SIG-M5 treated with dmso at 0.1 percent for 504 hours (cell line): Measurements from ENCODE around the gene POR.
"Not testable (repeated sequence)": the region's sequence is repeated elsewhere in the genome, so short reads cannot be mapped to it uniquely, and the experiment has no call there.

Experiments used
- DNase-seq: peaks from one replicate; lab custom pipeline; 2025; ENCODE audit not compliant: unreplicated experiment; lab: John Stamatoyannopoulos, UW

Gene POR

GRCh38 chr7:75884476-75884875, 30.5 kb upstream of the POR start:
- no peak for DNase-seq

DNA sequence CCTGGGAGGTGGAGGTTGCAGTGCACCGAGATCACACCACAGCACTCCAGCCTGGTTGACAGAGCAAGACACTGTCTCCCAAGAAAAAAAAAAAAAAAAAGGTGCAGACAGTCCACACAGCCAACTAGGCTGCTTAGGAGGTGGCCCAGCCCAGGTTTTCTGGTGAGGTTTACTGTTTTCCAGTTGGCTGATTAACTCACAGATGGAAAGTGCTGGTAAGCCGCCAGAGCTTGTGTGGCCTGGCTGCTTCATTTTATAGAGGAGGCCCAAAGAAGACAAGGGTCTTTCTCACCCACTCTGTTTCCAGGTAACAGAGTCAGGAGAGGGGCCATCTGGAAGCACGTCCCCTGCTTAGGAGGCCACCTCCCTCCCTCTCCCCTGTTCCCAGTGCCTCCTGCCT, 29.9 kb upstream of the POR start:
- DNase-seq, result no peak

DNA sequence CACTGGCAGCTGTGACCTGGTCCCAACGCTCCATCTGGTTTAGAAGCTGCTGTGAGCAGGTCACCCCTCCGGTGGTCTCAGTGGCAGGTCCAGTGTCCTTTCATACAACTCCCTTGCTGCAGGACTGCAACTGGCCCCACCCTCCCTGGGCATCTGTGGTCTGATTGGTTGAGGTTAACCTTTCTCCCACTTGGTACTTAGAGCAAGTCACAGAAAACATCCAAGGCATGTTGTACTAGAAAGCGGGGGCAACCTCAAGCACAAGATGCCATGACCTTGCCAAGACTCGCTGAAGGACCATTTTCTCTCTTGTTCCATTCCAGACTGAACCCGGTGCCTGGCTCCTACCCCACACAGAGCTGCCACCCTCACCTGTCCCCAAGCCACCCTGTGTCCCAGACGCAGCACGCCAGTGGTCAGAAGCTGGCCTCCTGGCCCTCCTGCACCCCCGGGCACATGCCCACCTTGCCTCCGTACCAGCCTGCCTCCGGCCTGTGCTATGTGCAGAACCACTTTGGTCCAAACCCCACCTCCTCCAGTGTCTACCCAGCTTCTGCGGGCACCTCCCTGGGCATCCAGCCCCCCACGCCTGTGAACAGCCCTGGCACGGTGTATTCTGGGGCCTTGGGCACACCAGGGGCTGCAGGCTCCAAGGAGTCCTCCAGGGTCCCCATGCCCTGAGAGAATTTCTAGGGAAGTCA, 27.1 kb upstream of the POR start:
- DNase-seq, result no peak

DNA sequence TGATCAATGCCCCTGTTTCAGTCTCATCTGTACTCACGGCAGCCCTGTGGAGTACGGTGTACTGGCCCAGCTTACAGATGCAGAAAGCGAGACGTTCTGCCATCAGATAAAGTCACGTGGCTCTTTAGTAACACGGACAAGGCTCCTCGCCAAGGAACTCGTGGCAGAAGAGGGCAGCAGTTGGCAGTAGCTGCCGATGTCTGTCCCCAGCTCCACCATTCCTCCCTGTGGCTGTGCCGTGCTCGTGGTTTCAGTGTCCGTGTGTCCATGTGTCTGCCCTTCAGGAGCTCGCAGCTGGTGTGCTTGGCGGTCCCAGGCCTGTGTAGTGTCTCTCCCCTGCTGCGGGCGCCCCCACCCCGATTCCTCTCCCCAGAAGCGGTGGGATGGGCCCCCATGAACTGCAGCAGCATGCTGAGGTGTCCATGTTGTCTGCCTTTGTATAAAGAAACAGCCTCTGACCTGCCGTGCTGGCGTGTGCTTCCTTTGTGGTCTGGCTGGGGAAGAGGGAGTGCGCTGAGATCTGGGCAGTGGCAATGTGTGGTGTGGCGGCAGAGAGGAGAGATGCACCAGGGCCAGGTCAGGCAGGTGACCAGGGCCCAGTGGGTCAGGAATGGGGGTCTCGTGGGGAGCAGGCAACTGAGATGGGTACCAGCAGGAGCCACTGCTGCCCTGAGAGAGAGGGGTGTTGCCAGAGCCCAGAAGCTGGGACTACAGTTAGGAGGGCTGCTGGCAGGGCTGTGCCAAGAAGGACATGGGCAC, 26.3 kb upstream of the POR start:
- DNase-seq, result no peak

DNA sequence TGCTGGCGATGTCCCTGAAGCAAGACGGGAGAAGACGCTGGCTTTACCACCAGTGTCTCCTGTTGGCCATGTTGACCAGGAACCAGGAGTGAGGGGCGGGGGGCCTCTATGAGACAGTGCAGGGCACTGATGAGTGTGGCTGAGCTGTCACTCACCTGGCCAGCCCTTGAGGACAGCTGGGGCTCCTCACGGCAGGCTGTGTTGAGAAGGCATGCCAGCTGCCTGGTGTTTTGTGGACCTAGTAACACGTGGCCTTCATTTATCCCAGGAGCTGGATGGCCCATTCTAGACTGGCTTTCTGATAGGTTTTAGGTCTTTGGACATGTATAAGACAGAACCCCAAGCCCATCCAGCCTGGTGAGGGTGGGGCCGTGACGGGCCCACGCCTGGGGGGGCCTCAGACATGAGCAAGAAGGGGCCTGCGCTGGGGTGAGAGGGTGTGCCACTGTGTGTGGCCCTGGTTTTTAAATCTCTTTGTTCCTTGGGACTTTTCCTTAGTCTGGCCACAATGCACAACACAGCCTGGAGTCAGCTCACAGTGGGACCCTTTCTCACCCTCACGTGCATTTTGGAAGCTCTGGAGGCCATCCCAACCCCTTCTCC, 25.6 kb upstream of the POR start:
- no peak for DNase-seq

DNA sequence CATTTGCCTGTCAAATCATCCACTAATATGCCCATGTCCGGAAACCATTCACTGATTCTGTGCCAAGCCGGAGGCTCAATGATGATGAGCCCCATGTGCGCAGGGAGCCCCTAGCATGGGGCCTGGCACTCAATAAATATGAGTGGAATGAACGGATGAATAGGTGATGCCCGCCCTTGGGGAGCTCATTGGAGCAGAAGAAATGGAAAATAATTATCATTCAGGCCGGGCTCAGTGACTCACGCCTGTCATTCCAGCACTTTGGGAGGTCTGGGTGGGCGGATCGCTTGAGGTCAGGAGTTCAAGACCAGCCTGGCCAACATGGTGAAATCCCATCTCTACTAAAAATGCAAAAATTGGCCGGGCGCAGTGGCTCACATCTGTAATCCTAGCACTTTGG, 25.1 kb upstream of the POR start:
- no peak for DNase-seq

GRCh38 chr7:75891237-75891636, 23.7 kb upstream of the POR start:
- DNase-seq, result not testable (repeated sequence)

DNA sequence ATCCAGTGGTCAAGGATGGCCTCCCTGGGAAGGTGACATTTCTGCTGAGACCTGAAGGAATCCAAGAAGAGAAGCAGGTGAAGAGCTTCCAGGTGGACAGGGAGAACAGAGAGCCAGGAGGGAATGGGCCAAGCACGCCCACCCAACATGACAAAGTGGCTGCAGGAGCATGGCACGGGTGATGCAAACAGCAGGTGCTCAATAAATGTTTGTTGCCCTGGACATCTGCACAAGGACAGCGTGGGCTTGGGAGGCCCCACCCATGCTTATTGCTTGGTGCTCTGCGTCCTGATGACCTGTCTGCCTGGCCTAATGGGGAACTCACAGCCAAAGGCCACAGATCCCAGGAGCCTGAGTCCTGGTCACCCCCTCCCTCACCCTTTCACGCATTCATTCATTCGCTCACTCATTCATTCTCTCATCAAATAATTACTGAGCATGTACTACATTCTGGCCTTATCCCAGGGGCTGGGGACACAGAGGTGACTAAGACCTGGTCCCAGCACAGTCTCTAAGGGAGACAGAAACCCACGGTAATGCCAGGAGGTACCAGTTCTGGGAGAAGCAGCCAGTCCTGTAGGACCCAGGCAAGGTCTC, 23.0 kb upstream of the POR start:
- DNase-seq, result no peak

DNA sequence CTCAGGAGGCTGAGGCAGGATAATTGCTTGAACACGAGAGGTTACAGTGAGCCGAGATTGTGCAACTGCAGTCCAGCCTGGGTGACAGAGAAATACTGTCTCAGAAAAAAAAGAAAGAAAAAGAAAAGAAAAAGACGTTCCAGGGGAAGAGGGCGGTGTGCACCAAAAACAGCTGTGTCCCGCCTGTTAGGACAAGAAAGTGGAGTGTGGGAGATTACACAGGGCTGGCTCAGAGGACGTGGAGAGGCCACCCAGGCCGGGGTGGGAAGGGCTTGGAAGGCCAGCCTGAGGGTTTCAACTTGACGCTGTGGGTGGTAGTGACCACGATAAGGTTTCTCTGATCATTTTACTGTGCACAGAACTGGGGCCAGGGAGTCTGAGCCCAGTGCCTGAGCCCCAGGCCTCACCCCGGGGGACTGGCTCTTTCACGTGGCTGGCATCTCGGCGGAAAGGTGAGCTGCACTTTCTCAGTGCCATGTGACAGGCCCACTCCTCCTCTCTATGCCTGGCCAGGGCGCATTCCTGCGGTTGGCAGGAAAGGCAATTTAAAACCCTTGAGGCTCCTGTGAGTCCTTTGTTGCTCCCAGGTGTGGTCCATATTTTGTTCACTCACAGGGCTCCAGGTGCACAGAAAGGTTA, 22.2 kb upstream of the POR start:
- DNase-seq, result no peak

DNA sequence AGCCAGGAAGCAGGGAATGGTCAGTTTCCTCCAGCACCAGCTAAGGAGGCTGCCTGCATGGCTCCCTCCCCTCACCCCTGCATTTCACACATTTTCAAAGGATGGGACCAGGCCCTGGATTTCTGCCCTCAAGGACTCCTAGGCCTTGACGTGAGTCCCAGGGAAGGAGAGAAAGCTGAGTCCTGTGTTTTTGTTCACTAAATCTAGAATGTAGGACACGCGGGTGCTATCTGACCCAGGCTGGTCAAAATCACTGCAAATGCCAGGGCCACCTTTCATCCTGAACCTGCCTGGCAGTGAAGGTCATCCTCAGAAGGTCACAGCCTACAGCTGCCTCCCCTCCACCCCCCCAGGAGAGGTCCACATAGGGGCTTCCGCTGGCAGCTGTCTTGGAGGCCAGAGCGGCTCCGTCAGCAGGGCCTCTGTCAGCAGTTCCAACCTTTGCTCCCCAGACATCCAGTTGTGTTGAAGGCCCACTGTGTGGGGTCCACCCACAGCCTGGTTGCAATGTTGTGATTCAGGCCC, 18.1 kb upstream of the POR start:
- no peak for DNase-seq

DNA sequence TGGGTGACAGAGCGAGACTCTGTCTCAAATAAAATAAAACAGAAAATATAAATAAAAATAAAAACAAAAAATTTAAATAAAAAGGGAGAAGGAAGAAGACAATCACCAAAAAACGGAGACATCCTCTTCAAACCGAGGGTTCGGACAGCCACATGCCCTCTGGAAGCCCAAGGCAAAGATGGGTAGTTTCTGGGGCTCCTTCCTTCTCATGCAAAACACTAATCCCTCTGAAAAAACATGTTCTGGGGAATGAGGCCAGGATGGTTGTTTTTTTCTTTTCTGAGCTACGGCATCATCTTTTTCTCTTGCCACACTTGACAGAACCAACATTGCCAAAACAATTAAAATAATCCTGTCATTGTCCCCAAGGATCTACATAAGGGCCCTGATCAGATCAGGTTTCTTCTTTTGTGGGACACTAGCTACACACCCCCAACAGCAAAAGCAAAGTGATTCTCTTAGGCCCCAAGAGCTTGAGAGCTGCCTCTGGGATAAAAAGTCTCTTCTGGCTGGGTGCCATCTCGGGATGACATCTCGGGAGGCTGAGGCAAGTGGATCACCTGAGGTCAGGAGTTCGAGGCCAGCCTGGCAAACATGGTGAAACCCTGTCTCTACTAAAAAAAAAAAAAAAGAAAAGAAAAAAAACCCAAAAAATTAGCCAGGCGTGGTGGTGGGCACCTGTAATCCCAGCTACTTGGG, 14.2 kb upstream of the POR start:
- DNase-seq, result no peak

DNA sequence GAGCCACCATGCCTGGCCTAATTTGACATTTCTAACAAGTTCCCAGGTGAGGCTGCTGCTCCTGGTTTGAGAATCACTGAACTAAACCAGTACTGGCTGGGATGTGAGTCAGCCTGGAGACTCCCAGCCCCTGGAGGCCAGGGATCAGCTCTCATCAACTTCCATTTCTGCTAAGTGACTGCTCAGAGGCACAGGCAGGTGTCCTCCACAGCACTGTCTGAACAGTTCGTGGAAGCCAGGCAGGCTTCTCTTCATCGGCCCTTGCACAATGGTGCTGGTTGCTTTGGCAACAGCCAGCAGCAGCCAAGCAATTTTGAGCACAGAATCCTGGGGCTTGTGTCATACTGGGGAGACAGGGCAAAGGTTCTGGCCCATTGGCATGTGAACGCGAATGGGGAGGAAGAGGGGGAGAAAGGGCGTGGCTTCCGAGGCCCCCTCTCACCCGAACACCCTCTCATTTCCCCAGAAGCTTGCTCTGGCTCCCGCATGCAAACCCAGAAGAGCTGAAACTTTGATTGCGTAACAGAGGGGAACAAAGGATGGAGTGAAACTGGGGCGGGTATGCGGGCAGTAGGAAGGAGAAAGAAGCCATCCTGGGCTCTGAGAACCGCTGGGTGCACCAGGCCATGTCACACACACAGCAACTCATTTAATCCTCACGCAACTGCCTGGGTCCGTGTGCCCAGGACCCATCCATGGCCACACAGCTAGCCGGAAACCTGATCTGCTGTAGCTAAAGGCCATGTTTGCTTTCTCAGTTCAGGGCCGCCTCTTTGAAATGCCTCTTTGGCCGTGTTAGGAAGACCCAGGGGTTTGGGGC, 9.0 kb upstream of the POR start:
- DNase-seq, result peak; percentile 98

DNA sequence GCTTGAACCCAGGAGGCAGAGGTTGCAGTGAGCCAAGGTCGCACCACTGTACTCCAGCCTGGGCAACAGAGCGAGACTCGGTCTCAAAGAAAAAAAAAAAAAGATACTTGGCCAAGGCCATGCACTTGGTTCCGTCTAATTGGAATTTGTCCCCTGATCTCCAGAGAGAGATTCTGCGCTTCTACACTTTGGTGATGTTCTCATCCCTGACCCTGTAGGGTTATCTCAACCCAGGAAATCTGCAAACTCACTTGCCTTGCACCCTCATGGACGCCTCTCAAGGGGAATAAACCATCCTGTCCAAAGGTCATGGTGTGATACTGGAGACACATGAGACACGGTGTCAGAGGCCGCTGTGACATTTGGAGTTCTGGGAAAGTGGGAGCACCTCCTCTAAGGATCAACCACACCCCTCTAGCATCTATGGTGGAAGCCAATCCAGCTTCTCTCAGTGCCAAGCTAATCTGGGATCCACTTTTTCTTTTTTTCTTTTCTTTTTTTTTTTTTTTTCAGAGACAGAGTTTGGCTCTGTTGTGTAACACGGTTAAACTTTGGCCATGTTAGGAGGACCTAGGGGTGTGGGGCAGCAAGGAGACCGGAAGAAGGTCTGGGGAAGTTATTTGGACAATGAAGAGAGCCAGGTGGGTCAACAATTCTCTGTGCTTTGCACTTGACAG, 7.8 kb upstream of the POR start:
- no peak for DNase-seq

GRCh38 chr7:75907668-75908039, 7.3 kb upstream of the POR start:
- DNase-seq, result not testable (repeated sequence)

DNA sequence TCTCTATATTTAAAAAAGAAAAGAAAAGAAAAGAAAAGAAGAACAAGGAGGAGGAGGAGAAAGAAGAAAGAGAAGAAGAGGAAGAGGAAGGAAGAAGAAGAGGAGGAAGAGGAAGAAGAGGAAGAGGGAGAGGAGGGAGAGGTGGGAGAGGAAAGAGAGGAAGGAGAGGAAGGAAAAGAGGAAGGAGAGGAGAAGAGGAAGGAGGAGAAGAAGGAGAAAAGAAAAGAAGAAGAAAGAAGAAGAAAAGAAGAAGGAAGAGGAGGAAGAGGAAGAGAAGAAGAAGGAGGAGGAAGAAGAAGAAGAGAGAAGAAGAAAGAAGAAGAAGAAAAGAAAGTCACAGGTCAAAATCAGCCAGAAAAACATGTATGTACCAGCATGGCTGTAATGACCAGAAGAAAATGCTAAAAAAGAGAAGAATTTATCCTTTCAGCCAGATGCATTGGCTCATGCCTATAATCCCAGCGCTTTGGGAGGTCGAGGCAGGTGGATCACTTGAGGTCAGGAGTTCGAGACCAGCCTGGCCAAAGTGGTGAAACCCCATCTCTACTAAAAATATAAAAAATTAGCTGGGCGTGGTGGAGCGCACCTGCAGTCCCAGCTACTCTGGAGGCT, 5.3 kb upstream of the POR start:
- no peak for DNase-seq

DNA sequence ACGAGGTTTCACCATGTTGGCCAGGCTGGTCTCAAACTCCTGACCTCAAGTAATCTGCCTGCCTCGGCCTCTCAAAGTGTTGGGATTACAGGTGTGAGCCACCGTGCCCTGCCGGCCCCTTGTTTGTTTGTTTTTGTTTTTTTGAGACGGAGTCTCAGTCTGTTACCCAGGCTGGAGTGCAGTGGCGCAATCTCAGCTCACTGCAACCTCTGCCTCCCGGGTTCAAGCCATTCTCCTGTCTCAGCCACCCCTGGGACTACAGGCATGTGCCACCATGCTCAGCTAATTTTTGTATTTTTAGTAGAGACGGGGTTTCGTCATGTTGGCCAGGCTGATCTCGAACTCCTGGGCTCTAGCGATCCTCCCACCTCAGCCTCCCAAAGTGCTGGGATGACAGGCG, 3.8 kb upstream of the POR start:
- not testable (repeated sequence) for DNase-seq

DNA sequence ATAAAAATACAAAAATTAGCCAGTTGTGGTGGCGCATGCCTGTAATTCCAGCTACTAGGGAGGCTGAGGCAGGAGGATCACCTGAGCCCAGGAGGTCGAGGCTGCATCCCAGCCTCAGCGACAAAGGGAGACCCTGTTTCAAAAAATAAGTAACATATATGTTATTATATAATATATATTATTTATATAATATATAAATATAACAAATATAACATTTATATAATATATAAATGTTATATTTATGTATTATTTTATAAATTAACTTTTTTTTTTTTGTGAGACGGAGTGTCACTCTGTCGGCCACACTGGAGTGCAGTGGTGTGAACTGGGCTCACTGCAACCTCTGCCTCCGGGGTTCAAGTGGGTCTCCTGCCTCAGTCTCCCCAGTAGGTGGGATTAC, 1.5 kb upstream of the POR start:
- DNase-seq, result no peak

GRCh38 chr7:75914169-75914654, 743 bp upstream of the POR start:
- no peak for DNase-seq
